Measurements from ENCODE around the gene ARHGAP42. TPM values are rescaled to one million over a fixed set of nuclear protein-coding genes. Genes with fewer than 3 reads are reported as not detected.

ARHGAP42 gene
- total and polyA plus RNA-seq, 2 donors = 6.0 to 24.4 TPM

DNA sequence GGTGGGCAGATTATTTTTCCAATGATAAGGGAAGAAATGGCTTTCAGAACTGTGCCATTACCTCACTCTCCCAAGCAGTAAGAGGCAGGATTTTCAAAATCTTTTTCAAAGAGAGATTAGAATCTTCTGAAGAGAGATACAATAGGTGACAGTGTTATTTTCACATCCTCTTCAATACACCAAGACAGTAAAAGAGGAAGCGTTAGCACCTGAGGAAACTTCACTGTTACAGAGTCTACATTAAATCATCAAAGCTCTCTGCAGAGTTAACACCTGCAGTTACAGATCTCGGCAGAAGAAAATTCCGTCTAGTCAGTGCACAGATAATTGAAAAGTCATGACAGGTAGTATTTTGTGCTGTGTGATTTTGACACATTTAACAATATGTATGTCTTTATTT is 297.6 kb downstream of the ARHGAP42 start:
- WGBS = 69% methylated on average over 3 of the region's 3 CpGs
- Histone ChIP-seq H3K4me1 (ENCODE audit: control insufficient read depth in 2 of 2, insufficient read depth in 2 of 2, low read length in 2 of 2) (no peaks in the 10 kb centered on the region), H3K27me3 (ENCODE audit: control insufficient read depth in 2 of 2, insufficient read depth in 1 of 2, low read length in 1 of 2) (no peaks in the 10 kb centered on the region)

DNA sequence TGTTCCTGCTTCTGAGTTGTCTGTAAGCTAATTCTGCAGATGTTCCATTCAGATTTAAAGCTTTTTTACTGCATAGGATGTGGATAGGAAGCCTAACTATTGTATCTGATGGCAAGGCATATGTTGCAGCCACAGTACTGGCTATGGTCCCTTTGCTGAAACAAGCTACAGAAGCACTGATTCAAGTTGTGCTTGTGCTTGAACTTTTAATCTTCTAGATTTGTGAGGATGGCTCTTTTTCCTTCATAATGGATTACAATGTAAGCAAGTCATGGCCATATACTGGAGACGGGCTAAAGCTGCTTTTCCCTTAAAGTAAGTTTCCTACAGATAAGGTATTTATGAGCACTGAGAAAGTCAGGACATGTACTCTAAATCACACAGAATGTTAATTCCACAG is 303.8 kb downstream of the ARHGAP42 start:
- Histone ChIP-seq H3K27me3 (ENCODE audit: control insufficient read depth in 2 of 2, insufficient read depth in 1 of 2, low read length in 1 of 2) (no peaks in the 10 kb centered on the region), H3K4me3 (ENCODE audit: low read length in 2 of 2) (no peak overlapping the region), H3K27ac (ENCODE audit: low read depth in 1 of 2, low read length in 1 of 2) (no peak overlapping the region), H3K4me1 (ENCODE audit: control insufficient read depth in 2 of 2, insufficient read depth in 2 of 2, low read length in 2 of 2) (no peaks in the 10 kb centered on the region), H3K9me3 (ENCODE audit: control insufficient read depth in 2 of 2, insufficient read depth in 1 of 2, low read length in 1 of 2) (no peaks in the 10 kb centered on the region), H3K36me3 (ENCODE audit: control insufficient read depth in 2 of 2, insufficient read depth in 2 of 2, low read length in 1 of 2) (no peaks in the 10 kb centered on the region)
- no peak for DNase-seq (ENCODE audit: low read depth in 6 of 9, low spot score in 9 of 9)
- WGBS = 91% methylated on average over 1 of the region's 1 CpG

More for the DNA sequence above, 297.6 kb downstream of the ARHGAP42 start:
- Histone ChIP-seq H3K9me3 (ENCODE audit: control insufficient read depth in 2 of 2, insufficient read depth in 1 of 2, low read length in 1 of 2) (no peaks in the 10 kb centered on the region), H3K4me3 (ENCODE audit: low read length in 2 of 2) (no peak overlapping the region), H3K36me3 (ENCODE audit: control insufficient read depth in 2 of 2, insufficient read depth in 2 of 2, low read length in 1 of 2) (no peaks in the 10 kb centered on the region), H3K27ac (ENCODE audit: low read depth in 1 of 2, low read length in 1 of 2) (no peak overlapping the region)
- peak in 6 of 9 donors; percentile 4 to 64 (median 18) for DNase-seq (ENCODE audit: low read depth in 6 of 9, low spot score in 9 of 9)

DNA sequence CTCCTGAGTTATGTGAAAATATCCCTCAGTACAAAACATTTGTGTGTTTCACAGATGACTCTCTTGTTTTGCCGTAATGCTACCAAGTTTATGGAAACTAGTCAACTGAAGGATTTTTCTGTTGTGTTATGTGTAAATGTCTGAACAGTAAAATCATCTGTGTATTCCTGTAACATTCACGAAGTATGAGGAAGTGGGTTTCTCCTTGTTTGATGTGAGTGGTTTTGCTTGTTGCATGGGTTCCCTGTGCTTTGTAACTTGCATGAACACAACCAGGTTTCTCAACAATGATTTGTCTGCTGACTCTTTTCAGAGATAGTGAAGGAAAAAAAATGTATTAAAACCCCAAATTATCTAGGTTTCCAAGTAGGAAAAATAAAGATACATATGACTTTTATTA is 304.5 kb downstream of the ARHGAP42 start:
- no peaks in the 10 kb centered on the region for H3K36me3 ChIP-seq (ENCODE audit: control insufficient read depth in 2 of 2, insufficient read depth in 2 of 2, low read length in 1 of 2)
- H3K4me3 ChIP-seq (ENCODE audit: low read length in 2 of 2) = no peak overlapping the region
- no peaks in the 10 kb centered on the region for H3K9me3 ChIP-seq (ENCODE audit: control insufficient read depth in 2 of 2, insufficient read depth in 1 of 2, low read length in 1 of 2)
- no peak overlapping the region for H3K27ac ChIP-seq (ENCODE audit: low read depth in 1 of 2, low read length in 1 of 2)
- H3K4me1 ChIP-seq (ENCODE audit: control insufficient read depth in 2 of 2, insufficient read depth in 2 of 2, low read length in 2 of 2) = no peaks in the 10 kb centered on the region
- DNase-seq (ENCODE audit: low read depth in 6 of 9, low spot score in 9 of 9) = peak in 7 of 9 donors; percentile 9 to 77 (median 26)
- H3K27me3 ChIP-seq (ENCODE audit: control insufficient read depth in 2 of 2, insufficient read depth in 1 of 2, low read length in 1 of 2) = no peaks in the 10 kb centered on the region
- WGBS = 46% methylated on average over 2 of the region's 2 CpGs

DNA sequence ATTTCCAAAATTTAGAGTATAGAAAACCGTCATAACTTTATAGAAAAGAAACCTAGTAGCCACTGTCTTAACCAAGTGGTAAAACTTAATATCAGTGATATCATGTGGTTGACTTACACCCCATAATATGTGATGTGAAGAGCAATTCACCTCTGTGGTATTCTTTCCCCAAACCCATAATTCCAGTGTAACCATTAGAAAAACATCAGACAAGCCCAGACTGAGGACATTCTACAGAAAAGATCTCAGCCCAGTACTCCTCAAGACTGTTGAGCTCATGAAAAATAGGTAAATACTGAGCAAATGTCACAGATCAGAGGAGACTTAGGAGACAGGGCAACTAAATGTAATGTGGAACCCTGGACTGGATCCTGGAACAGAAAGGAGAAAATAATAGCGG is 307.9 kb downstream of the ARHGAP42 start:
- Histone ChIP-seq H3K27me3 (ENCODE audit: control insufficient read depth in 2 of 2, insufficient read depth in 1 of 2, low read length in 1 of 2) (no peaks in the 10 kb centered on the region), H3K27ac (ENCODE audit: low read depth in 1 of 2, low read length in 1 of 2) (no peak overlapping the region), H3K9me3 (ENCODE audit: control insufficient read depth in 2 of 2, insufficient read depth in 1 of 2, low read length in 1 of 2) (no peaks in the 10 kb centered on the region), H3K36me3 (ENCODE audit: control insufficient read depth in 2 of 2, insufficient read depth in 2 of 2, low read length in 1 of 2) (no peaks in the 10 kb centered on the region), H3K4me3 (ENCODE audit: low read length in 2 of 2) (no peak overlapping the region), H3K4me1 (ENCODE audit: control insufficient read depth in 2 of 2, insufficient read depth in 2 of 2, low read length in 2 of 2) (no peaks in the 10 kb centered on the region)
- no peak for DNase-seq (ENCODE audit: low read depth in 6 of 9, low spot score in 9 of 9)
- 95% methylated on average over 2 of the region's 2 CpGs for WGBS

DNA sequence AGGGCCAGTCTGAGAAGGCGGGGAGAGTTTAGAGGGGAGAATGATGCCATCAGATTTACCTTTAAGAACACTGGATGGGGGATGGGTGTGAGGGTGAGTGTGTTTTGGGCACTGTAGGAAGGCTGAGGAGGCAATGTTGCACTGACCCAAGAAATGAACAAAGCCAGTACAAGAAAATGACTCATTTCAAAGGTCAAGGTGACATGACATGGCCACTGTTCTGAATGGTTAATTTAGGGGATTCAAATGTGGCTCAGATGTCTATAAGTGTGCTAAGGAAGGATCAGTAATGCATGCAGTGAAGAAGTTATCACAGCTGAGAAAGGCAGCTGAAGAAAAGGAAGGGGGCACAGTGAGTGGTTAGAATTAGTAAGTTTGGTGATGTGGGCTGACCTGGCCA is 312.7 kb downstream of the ARHGAP42 start:
- Histone ChIP-seq H3K4me1 (ENCODE audit: control insufficient read depth in 2 of 2, insufficient read depth in 2 of 2, low read length in 2 of 2) (no peaks in the 10 kb centered on the region), H3K27ac (ENCODE audit: low read depth in 1 of 2, low read length in 1 of 2) (no peak overlapping the region), H3K36me3 (ENCODE audit: control insufficient read depth in 2 of 2, insufficient read depth in 2 of 2, low read length in 1 of 2) (no peaks in the 10 kb centered on the region), H3K9me3 (ENCODE audit: control insufficient read depth in 2 of 2, insufficient read depth in 1 of 2, low read length in 1 of 2) (no peaks in the 10 kb centered on the region), H3K27me3 (ENCODE audit: control insufficient read depth in 2 of 2, insufficient read depth in 1 of 2, low read length in 1 of 2) (no peaks in the 10 kb centered on the region), H3K4me3 (ENCODE audit: low read length in 2 of 2) (no peak overlapping the region)
- 89% methylated on average over 1 of the region's 1 CpG for WGBS
- DNase-seq (ENCODE audit: low read depth in 6 of 9, low spot score in 9 of 9) = no peak

DNA sequence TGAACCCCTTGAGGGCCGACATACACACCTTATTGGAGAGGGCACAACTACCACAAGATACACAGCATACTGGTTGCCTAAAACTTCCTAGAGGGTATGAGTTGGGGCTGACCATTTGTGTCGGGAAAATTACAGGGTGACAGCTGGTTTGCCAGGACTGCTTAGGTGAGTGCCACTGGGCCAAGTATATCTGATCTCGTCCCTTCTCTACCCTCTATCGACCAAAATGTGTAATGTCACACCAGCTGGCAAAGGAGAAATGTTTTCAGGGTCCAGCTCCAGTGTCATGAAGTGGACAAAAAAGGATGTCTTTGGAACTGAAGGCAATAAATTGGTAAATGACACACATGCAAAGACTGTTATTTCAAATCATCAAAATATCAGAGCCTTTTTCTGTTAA is 316.4 kb downstream of the ARHGAP42 start:
- Histone ChIP-seq H3K36me3 (ENCODE audit: control insufficient read depth in 2 of 2, insufficient read depth in 2 of 2, low read length in 1 of 2) (no peaks in the 10 kb centered on the region), H3K9me3 (ENCODE audit: control insufficient read depth in 2 of 2, insufficient read depth in 1 of 2, low read length in 1 of 2) (no peaks in the 10 kb centered on the region), H3K27ac (ENCODE audit: low read depth in 1 of 2, low read length in 1 of 2) (no peak overlapping the region), H3K27me3 (ENCODE audit: control insufficient read depth in 2 of 2, insufficient read depth in 1 of 2, low read length in 1 of 2) (no peaks in the 10 kb centered on the region), H3K4me3 (ENCODE audit: low read length in 2 of 2) (no peak overlapping the region), H3K4me1 (ENCODE audit: control insufficient read depth in 2 of 2, insufficient read depth in 2 of 2, low read length in 2 of 2) (no peaks in the 10 kb centered on the region)
- DNase-seq (ENCODE audit: low read depth in 6 of 9, low spot score in 9 of 9) = no peak
- WGBS = 90% methylated on average over 4 of the region's 4 CpGs

DNA sequence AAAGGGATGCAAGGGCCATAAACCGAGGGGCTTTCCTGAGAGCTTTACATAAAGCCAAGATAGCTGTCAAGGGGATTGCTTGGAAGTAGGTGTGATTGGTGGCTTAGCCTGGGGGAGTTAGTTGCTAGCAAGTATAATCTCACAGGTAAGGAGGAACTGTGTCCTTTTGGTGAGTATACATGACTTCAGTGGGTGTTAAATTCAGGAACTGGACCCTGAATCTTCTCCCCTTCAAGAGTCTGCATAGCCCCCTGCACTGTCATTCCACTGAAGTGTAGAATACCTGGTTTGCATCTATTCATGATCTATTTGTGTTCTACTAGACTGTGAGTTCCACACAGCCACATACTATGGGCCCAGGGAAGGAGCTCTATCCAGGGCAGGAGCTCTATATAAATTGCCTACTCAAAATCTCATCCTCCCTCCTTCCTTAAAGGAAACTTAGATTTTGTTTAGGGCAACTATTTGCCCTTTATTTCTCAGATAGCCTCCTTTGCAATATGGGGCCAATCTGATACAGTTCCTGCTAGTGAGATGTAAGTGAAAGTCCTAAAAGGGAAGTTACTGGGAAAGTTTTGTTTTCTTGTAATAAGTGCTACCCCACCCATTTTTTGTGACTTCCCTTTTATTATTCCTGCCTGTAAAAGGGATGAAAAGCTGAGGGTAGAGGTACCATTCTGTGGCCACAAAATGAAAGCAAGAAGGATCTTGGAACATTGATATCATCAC is 322.0 kb downstream of the ARHGAP42 start:
- Histone ChIP-seq H3K4me1 (ENCODE audit: control insufficient read depth in 2 of 2, insufficient read depth in 2 of 2, low read length in 2 of 2) (no peaks in the 10 kb centered on the region), H3K27me3 (ENCODE audit: control insufficient read depth in 2 of 2, insufficient read depth in 1 of 2, low read length in 1 of 2) (no peaks in the 10 kb centered on the region), H3K27ac (ENCODE audit: low read depth in 1 of 2, low read length in 1 of 2) (no peak overlapping the region), H3K4me3 (ENCODE audit: low read length in 2 of 2) (no peak overlapping the region), H3K36me3 (ENCODE audit: control insufficient read depth in 2 of 2, insufficient read depth in 2 of 2, low read length in 1 of 2) (no peaks in the 10 kb centered on the region), H3K9me3 (ENCODE audit: control insufficient read depth in 2 of 2, insufficient read depth in 1 of 2, low read length in 1 of 2) (no peaks in the 10 kb centered on the region)
- 45% methylated on average over 1 of the region's 1 CpG for WGBS
- DNase-seq (ENCODE audit: low read depth in 6 of 9, low spot score in 9 of 9) = no peak

DNA sequence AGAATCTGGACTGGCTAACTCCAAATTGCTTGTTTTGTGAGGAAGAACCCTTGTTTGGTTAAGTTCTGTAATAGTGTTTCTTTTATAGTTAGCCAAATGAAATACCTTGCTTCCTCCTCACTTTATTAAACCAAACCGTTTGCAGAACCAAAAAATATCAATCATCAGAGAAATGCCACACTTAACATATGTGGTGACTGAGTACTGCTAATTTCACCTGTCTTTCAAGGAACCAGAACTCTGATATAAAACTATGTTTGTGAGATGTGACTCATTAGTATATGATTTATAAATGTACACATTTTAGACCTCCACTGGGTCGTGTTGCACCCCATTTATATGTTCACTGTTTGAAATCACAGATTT is 322.6 kb downstream of the ARHGAP42 start:
- no peak for DNase-seq (ENCODE audit: low read depth in 6 of 9, low spot score in 9 of 9)
- H3K27ac ChIP-seq (ENCODE audit: low read depth in 1 of 2, low read length in 1 of 2) = no peak overlapping the region
- H3K36me3 ChIP-seq (ENCODE audit: control insufficient read depth in 2 of 2, insufficient read depth in 2 of 2, low read length in 1 of 2) = no peaks in the 10 kb centered on the region
- H3K4me1 ChIP-seq (ENCODE audit: control insufficient read depth in 2 of 2, insufficient read depth in 2 of 2, low read length in 2 of 2) = no peaks in the 10 kb centered on the region
- H3K4me3 ChIP-seq (ENCODE audit: low read length in 2 of 2) = no peak overlapping the region
- WGBS = 36% methylated on average over 2 of the region's 2 CpGs
- H3K9me3 ChIP-seq (ENCODE audit: control insufficient read depth in 2 of 2, insufficient read depth in 1 of 2, low read length in 1 of 2) = no peaks in the 10 kb centered on the region
- no peaks in the 10 kb centered on the region for H3K27me3 ChIP-seq (ENCODE audit: control insufficient read depth in 2 of 2, insufficient read depth in 1 of 2, low read length in 1 of 2)

DNA sequence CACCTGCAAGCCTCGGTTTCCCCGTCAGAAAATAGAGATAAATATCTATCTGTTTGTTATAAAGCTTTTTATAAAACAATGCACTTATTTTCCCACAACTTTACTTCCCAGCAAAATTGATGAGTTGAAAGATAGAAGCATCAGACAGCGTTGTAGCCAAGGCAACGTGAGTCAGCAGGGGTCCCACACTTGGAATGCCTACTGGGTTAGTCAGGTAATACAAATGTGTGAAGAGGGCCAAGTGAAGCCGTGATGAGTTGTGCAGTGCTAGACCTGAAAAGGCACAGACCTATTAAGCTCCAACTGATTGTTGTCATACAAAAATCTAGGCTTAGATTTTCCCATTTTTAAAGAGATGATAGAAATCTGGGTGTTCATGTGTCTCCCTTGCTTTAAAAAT is 323.8 kb downstream of the ARHGAP42 start:
- no peak for DNase-seq (ENCODE audit: low read depth in 6 of 9, low spot score in 9 of 9)
- H3K4me1 ChIP-seq (ENCODE audit: control insufficient read depth in 2 of 2, insufficient read depth in 2 of 2, low read length in 2 of 2) = no peaks in the 10 kb centered on the region
- H3K27ac ChIP-seq (ENCODE audit: low read depth in 1 of 2, low read length in 1 of 2) = no peak overlapping the region
- H3K27me3 ChIP-seq (ENCODE audit: control insufficient read depth in 2 of 2, insufficient read depth in 1 of 2, low read length in 1 of 2) = no peaks in the 10 kb centered on the region
- 93% methylated on average over 5 of the region's 5 CpGs for WGBS
- no peaks in the 10 kb centered on the region for H3K36me3 ChIP-seq (ENCODE audit: control insufficient read depth in 2 of 2, insufficient read depth in 2 of 2, low read length in 1 of 2)
- no peak overlapping the region for H3K4me3 ChIP-seq (ENCODE audit: low read length in 2 of 2)
- no peaks in the 10 kb centered on the region for H3K9me3 ChIP-seq (ENCODE audit: control insufficient read depth in 2 of 2, insufficient read depth in 1 of 2, low read length in 1 of 2)
